GM19023 (cell line): ENCODE results near the gene TOMM70.
"Not testable (repeated sequence)": the region's sequence is repeated elsewhere in the genome, so short reads cannot be mapped to it uniquely, and the experiment has no call there.

Source experiments
- ATAC-seq: cut with Tn5 transposase; IDR thresholded peaks from one replicate; pipeline ENCODE4 v1.9.1; 2021; ENCODE audit warnings: mild to moderate bottlenecking, moderate library complexity; ENCODE audit not compliant: unreplicated experiment

Gene TOMM70

DNA sequence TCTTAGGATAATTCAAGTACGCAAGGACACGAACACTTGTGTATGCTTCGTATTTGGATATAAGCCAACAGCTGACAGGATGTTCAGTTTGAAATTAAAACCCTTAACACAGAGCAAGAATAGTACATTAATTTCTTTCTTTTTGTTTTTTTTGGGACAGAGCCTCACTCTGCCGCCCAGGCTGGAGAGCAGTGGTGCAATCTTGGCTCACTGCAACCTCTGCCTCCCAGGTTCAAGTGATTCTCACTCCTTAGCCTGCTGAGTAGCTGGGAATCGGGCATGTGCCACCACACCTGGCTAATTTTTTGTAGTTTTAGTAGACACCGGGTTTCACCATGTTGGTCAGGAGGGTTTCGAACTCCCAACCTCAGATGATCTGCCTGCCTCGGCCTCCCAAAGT lies 32.4 kb downstream of the TOMM70 start:
- ATAC-seq: no peak

DNA sequence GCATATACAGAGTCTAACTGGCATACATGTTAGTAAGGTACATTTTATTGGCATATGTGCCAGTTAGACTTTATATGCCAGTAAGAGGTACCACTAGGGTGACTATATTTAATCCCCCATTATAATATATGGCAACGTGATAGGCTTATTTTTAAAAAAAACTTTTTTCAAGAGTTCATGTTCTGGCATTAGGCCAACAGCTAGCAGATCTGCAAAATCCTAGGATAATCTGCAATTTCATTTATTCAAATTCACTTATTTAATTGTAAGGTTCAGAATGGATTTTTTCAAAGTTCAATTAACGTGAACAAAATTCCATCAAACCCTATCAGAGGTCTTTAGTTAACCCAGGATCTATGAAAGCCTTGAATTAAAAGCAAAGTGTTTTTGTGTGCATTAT lies 34.5 kb downstream of the TOMM70 start:
- ATAC-seq: no peak

DNA sequence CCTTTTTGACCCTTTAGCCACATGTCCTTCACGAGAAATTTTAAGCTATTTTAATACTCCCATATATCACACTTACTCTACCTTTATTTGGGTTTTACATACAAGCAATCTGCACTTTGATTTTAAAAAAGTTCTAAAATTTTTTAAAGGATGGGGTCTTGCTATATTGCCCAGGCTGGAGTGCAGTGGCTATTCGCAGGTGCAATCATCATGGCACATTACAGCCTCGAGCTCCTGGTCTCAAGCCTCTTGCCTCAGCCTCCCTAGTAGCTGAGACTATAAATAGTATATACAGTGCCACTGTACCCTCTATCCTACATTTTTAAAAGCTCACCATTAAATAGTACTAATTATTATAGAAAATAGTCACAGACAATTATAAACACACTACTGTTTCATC lies 36.5 kb downstream of the TOMM70 start:
- ATAC-seq: no peak

DNA sequence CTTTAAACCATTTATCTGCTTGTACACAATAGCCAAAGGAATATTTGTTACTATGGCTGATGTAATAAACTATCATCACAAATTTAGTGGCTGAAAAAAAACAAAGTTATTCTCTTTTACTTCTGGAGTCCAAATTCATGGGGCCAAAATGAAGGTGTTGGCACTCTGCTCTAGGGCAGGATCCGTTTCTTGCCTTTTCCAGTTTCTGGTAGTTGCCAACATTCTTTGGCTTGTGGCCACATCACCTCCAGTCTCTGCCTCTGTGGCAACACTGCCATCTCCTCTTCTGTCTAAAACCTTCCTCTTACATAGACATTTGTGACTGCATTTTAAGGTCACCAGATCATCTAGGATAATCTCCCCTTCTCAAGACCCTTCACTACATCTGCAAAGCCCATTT lies 39.0 kb downstream of the TOMM70 start:
- no peak for ATAC-seq

DNA sequence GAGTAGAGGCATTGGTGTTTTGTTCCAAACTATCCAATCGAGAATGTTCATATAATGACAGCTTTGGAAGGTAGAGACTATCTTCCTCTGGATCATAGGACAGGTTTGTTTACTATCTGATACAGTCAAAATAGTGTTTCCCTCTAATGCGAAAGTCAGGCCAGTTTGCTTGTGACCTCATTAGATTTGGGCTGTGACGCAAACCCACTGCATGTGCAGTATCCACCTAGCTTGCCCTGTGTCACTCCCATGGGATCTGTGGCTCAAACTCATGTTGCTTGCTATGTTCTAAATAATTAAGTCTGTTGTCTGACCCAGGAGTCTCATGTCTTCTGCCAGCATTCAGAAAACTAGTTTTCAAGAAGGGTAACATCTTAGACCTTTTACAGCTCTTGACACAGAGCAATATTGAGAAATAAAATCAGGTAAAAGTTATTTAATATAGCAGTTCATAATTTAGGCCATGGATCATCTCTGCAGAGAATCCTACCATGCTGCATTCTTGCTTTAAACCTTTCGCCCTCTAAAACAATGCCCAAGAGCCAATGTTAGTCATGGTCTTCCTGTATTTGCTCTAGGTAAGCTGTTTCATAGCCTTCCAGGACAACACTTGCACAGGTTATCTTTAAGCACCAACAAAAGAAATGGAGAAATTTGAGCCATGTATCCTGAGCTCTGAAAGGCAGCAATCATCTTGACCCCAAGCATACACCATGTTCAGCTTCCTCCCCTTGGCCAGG lies 40.0 kb downstream of the TOMM70 start:
- no peak for ATAC-seq

DNA sequence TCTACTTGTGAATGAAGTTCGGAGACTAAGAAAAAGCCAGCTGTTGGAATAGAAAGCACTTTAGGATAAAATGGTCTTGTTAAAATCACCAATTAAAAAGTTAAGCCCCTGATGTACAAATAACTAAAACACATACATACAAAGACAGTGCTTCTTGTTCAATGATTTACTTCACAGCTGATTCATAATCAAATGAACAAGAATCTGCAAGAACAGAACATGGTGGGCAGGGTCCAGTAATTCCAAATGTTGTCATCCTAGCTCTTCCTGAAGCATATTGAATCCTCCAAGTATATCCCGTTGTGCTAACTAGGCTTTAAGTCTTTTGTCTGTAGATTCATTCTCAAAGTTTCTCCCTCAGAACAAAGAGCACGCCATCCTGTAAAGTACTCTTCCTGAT lies 41.9 kb downstream of the TOMM70 start:
- no peak for ATAC-seq

DNA sequence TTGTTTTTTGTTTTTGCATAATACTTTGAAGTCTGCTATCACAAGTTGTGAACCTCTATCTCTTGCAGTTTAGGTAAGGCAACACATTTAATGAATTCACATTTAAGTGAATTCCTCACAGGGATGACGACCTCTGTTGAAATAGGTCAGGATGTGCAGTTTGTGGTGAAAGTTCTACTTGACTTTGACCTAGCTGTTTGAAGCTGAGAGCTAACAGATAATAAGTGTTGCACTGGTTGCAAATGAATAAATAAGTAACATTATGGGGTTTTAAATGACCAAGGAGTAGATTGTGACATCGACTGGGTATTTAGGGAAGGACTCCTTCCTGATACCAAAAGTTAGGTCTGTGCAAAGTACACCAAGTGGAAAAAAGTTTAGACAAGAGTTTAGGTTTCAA lies 42.5 kb downstream of the TOMM70 start:
- no peak for ATAC-seq

DNA sequence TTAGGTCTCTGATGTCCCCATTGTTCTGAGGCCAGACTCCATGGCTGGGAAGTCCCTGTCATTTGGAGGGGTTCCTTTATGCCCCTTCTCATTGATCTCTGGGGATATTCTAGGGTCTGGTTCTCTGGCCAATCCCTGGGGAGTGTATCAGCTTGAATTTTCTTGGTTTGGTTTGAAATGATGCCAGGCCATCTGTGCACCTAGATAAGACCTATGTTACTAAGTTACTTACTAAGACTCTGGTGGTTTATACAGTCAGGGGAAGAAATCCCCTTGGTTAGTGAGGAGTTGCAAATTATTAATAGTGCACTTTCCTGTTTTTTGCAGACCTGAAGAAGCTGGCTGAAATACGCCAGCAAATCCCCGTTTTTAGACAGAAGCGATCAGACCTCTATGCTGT lies 46.0 kb downstream of the TOMM70 start:
- no peak for ATAC-seq

DNA sequence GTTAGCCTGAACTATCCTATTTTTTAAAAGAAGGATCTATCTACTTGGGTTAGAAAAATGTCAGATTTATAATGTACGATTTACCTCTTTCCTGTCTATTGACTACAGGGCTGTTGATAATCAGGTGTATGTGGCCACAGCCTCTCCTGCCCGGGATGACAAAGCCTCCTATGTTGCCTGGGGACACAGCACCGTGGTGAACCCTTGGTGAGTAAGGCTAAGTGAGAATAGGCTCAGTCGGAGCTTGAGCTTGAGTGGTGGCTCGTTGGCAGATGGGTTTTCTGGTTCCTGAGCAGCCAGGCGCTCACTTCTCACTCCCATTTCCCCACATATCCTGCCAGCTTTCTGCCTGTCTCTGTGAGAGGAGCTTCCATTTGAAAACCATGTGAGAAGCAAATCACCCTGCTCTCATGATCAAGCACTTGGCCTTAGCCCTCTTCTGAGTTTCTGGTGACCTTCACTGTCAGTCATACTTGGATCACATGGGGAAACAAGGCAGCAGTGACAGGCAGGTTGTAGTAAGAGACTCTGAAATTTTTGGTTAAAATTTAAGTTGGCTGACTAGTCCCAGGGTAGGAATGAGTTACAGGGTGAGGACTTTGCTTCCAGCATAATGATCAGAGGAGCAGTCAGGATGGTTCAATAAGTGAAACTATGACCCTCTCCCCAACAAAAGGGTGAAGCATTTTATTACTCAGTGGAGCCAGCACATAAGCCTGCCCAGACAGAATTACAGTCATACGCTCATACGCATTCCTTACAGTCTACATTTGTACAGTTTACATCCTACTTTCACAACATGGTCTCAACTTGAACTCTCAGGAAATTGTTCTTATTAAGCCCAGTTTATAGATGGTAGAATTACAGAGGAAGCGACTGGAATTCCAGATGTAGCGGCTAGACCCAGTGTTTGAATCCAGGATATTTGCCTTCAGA lies 48.3 kb downstream of the TOMM70 start:
- ATAC-seq: no peak

DNA sequence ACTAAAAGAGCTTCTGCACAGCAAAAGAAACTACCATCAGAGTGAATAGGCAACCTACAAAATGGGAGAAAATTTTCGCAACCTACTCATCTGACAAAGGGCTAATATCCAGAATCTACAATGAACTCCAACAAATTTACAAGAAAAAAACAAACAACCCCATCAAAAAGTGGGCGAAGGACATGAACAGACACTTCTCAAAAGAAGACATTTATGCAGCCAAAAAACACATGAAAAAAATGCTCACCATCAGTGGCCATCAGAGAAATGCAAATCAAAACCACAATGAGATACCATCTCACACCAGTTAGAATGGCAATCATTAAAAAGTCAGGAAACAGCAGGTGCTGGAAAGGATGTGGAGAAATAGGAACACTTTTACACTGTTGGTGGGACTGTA lies 49.1 kb downstream of the TOMM70 start:
- not testable (repeated sequence) for ATAC-seq

DNA sequence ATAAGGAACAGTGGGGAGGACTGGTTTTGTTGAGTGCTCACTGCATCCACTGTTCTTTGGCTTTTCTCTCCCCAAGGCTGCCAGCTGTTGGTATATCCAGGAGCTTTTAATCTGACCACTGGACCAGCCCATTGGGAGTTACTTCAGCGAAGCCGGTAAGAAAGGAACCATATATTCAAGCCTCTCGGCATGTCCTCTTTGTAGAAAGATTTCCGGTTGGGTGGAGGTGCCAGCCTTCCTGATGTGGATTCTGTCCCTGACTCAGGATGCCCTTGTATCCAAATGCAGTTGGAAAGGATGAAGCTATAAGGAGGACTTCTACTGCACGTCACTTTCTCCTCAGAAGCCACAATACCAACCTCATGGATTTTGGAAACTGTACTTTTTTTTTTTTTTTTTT lies 52.2 kb downstream of the TOMM70 start:
- ATAC-seq: no peak

DNA sequence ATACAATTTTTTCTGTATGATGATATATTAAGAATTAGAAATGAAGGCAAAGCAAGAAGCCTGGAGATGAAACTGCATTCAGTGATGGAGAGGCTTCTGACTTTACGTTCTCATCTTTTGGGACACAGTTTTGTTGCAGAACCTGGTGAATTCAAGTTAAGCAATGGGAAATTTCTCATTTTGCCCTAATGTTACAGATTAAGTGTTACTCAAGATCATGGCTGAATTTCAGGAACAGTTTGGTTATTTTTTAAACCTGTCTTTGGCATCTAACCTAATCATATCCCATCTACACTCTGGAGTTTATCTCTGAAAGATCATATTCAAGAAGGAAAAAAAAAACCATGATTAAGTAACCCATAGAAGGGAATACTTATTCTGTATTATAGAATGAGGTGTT lies 60.4 kb downstream of the TOMM70 start:
- no peak for ATAC-seq

DNA sequence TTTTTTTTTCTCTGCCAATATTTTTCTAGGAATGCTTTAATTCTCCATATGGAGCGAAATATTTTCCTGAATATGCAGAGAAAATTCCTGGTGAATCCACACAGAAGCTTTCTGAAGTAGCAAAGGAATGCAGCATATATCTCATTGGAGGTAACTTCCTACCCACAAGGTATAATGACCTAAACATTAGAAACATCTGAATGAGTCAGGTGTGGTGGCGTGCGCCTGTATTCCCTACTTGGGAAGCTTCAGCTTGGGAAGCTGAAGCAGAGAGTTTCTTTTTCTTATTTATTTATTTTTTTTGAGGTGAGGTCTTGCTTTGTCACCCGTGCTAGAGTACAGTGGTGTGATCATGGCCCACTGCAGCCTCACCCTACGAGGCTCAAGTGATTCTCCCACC lies 61.1 kb downstream of the TOMM70 start:
- no peak for ATAC-seq

DNA sequence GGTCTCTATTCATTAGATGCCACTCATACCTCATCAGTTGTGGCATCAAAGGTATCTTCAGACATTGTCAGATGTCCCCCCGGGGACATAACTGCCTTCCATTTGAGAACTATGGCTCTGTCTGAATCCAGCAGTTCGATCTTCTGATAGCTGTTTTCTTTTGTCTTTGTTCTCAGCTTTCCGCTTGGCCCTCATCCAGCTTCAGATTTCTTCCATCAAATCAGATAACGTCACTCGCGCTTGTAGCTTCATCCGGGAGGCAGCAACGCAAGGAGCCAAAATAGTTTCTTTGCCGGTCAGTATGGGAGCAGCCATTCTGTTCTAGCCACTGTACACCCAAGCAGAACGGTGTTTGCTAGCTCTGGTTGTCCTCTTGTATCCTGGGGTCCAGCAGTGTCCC lies 62.0 kb downstream of the TOMM70 start:
- no peak for ATAC-seq

DNA sequence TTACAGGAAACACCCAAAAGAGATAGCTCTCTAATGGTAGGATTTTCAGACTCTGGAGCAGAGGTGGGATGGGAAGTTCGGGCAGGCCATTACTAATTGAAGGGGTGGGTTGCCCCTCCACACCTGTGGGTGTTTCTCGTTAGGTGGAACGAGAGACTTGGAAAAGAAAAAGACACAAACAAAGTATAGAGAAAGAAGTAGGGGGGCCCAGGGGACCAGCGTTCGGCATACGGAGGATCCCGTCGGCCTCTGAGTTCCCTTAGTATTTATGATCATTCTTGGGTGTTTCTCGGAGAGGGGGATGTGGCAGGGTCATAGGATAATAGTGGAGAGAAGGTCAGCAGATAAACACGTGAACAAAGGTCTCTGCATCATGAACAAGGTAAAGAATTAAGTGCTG lies 64.7 kb downstream of the TOMM70 start:
- not testable (repeated sequence) for ATAC-seq

DNA sequence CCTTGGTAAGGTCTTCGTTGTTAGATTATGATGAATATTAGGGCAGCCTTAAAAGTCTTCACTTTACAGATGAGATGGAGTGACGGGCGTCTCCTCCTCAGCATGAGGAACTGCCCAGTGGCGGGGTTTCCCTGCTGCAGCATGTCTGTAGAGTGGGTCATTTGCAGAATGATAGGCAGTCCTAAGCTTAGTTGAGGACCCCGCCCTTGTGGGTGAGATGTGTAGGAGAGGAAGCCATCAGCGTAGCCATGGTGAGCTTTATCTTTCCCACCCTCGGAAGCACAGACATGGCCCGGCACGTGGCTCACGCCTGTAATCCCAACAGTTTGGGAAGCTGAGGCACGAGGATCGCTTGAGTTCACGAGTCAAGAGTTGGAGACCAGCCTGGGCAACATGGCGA lies 65.5 kb downstream of the TOMM70 start:
- ATAC-seq: peak; percentile 52

DNA sequence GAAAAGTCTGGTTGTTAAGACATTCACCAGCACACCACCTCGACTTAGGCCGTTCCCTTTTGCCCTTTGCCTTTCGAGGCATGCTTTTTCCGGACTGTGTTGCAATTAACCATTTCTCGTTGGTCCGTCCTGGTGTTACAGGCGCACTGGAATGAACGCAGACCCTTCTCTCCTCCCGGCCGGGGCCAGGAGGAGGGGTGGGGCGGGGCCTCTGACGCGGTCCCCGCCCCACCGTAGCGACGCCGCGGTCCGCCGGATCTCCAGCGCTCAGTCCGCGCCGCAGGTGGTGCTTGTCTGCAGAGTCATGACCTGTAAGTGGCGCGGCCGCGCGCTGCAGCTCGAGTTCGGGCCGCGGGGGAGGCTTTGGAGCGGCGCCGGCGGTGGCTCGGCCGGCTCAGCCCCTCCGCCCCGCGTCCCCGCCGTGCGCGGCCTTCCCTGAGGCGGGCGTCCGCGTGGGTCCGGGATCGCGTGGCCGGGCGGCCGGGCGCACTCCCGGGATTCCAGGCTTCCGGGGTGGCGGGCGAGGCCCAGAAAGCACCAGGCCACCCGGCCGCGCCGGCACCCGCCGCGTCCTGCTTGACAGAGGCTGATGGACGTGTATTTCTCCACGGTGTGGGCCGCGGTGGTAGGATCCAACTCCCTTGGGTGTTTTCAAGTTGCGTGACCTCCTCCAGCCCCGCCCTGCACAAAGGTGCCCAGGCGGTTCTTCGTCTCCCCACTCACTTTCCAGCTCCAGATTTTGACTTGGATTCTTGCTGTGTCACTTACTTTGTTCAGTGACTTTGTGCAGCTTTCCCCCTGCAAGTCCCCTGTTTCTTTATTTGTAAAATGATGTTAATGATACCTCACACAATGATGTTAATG lies 66.2 kb downstream of the TOMM70 start, which contains the start of gene NIT2:
TSS of gene NIT2 (plus strand) at position 270 of the 864 bp plus-strand sequence. CDS start at position 305, 35 bp downstream.
- peak; percentile 96 for ATAC-seq

DNA sequence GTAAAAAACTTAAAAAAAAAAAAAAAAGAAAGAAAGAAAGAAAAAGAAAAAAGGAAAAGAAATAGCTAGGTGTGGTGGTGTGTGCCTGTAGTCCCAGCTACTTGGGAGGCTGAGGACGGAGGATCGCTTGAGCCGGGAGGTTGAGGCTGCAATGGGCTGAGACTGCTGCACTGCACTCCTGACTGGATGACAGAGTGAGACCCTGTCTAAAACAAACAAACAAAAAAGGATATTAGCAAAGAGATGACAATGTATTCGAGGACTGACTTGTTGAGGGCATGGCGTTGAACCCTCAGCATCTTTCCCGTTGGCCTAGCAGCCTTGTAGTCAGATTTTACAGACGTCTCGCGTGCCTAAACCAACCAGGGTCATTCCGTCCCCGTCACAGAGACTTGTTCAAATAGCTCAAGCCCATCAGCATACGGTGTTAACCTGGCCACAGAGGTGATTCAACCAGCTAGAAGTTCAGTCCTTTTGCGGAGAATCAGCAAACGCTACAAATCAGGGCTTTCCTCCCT lies 66.9 kb downstream of the TOMM70 start:
- peak; percentile 25 for ATAC-seq

DNA sequence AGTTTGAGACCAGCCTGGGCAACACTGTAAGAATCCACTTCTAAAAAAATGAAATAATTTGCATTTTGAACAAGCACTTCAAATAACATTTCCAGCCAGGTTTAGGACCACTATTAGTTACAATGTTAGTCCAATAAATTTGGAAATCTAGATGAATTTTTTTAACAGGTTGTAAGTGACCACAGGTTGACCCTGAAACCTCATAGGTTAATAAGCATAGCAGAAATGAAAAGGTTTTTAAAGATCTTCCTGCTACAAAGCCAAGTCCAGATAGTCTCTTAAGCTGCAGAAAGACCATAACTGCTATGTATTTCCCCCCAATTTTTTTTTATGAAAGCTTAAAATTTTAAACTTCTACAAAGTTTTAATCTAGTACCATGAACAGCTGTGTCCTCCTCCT lies 67.8 kb downstream of the TOMM70 start:
- no peak for ATAC-seq

DNA sequence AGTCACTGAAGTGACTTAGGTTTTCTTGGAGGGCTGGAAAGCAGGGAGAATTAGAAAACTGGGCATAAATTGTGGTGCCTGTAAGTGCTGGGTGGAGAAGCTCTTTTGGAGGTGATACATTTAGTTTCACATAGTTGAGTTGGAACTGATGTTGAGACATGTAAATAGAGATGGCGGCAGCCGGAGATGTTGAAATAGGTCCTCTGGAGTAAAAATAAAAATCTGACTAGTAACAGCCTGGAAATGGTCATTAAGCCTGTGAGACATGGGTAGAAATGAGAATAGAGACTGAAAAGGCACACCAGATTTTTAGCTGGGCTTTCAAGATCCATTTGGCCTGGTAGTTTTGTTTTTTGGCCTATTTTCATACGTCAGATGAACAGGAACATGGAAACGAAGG lies 69.2 kb downstream of the TOMM70 start:
- ATAC-seq: no peak

DNA sequence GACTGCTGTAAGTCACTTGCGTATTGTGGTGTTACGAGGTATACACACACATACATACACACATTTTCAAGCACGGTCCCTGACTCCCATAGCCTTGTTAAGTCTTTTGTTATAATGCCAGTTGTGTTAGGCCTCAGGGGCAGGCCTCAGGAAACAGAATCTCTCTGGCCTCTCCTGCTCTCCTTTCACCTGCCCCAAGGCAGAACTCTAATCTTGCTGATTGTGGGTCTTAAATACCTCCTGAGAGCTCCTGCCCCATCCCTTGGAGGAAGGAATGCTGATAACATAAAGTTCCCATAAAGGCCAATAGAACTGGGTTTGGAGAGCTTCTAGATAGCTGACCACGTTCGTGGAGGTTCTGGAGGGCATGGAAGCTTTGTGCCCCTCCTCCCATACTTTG lies 70.2 kb downstream of the TOMM70 start:
- no peak for ATAC-seq
